AG04450 (cell line): ENCODE results near the gene MEGF9. TPM values are rescaled to one million over a fixed set of nuclear protein-coding genes. Genes with fewer than 3 reads are reported as not detected.

Experiments used
- CTCF ChIA-PET: fragments of 300-600, 350-600 bp; formaldehyde crosslinking; extraction: SDS; loops from one replicate; lab custom pipeline; 2022; ENCODE audit warnings: antibody characterized with exemption, inconsistent platforms; lab: Charles Lee
- POLR2A ChIA-PET: fragments of 350-600 bp; formaldehyde crosslinking; extraction: SDS; loops from one replicate; lab custom pipeline; 2021; ENCODE audit warnings: antibody characterized with exemption, inconsistent platforms; lab: Yijun Ruan, JAX
- DNase-seq: peaks from one replicate; pipeline ENCODE4 v3.0.0-alpha.2; 2011; ENCODE audit warnings: low read depth, low spot score
- H3K27ac ChIP-seq: one replicate; pipeline ENCODE4 v1.5.1; 2012; ENCODE audit warnings: low read depth, low read length, control low read depth
- H3K27me3 ChIP-seq: one replicate; pipeline ENCODE4 v1.6.0; 2012; ENCODE audit warnings: low read length; ENCODE audit not compliant: control insufficient read depth, insufficient read depth
- H3K4me3 ChIP-seq: 2 replicates; pipeline ENCODE4 v1.5.1; 2011; ENCODE audit warnings: mild to moderate bottlenecking, low read depth, low read length, control low read depth
- H3K9me3 ChIP-seq: 2 replicates; pipeline ENCODE4 v1.5.1; 2012; ENCODE audit warnings: low read length; ENCODE audit not compliant: control insufficient read depth, insufficient read depth
- polyA plus RNA-seq: library from polyadenylated mRNA; depleted of rRNA; stranded (reverse); fragments of >200 nt; gene quantifications from 2 replicates; pipeline ENCODE4 v1.2.3, GENCODE V29; 2011
- TF ChIP-seq, protein P1 (sequence below): IDR thresholded peaks from 2 replicates; pipeline ENCODE4 v1.5.1; 2011; ENCODE audit warnings: low read depth, low read length, control low read depth, inconsistent platforms

Gene MEGF9
- polyA plus RNA-seq, 1 experiment = 12.9 TPM

DNA sequence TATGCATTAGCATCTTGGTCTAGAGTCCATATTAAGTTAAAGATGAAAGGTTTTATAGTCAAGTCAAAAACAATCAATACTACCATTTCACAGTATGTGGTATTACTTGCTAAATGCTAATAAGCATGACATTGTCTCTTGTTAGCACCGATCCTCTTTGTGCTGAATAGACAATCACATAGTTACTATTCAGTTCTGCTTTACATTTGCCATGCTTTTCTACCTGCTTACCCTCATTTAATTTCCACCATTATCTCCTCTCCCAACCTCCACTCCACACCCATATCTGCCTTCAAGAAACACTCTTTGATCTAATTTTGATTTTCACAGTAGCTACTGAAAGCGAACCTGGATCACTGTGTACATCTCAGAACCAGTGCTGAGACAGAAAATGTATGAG, 16.8 kb downstream of the MEGF9 start:
- Histone ChIP-seq H3K9me3 (no peaks in the 10 kb centered on the region), H3K27ac (no peak overlapping the region), H3K4me3 (no peak overlapping the region), H3K27me3 (no peaks in the 10 kb centered on the region)
- POLR2A ChIA-PET = interaction anchor here (0.7 kb wide), 1 partner anchor 11 kb away, joined by 3 read pairs; no protein-coding TSS in a partner anchor
- CTCF ChIA-PET = interaction anchor here (1.2 kb wide), 1 partner anchor 423 kb away, joined by 4 read pairs; no protein-coding TSS in a partner anchor
- TF ChIP-seq, protein P1, sequence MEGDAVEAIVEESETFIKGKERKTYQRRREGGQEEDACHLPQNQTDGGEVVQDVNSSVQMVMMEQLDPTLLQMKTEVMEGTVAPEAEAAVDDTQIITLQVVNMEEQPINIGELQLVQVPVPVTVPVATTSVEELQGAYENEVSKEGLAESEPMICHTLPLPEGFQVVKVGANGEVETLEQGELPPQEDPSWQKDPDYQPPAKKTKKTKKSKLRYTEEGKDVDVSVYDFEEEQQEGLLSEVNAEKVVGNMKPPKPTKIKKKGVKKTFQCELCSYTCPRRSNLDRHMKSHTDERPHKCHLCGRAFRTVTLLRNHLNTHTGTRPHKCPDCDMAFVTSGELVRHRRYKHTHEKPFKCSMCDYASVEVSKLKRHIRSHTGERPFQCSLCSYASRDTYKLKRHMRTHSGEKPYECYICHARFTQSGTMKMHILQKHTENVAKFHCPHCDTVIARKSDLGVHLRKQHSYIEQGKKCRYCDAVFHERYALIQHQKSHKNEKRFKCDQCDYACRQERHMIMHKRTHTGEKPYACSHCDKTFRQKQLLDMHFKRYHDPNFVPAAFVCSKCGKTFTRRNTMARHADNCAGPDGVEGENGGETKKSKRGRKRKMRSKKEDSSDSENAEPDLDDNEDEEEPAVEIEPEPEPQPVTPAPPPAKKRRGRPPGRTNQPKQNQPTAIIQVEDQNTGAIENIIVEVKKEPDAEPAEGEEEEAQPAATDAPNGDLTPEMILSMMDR = no peak
- DNase-seq = no peak

DNA sequence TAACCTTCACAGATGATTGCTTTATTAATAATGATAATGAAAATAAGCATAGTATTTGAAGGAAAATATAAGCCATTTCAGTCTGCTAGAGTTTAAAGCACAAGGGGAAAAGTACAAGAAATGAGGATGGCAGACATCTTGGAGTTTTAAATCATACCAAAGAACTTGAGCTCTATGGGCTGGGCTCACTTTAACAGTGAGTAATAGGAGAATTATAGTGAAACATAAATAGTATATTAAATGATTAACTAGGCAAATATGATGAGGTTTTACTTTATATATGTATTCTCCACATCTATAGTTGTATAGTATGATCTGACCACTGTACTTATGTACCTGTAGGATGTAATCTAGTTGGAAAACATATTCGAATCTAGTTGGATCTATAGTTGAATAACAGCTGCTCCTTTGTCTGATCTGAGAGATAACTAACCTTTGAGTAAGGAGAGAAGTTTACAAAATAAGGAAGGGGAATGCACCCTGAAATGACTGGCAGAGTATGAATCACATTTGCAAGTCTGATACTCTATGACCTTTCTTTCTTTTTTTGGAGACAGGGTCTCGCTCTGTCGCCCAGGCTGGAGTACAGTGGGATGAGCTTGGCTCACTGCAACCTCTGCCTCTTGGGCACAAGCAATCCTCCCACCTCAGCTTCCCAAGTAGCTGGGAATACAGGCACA, 17.6 kb downstream of the MEGF9 start:
- POLR2A ChIA-PET = interaction anchor here (0.7 to 1.3 kb wide), 2 partner anchors 12 to 34 kb away, joined by 3 to 4 read pairs; no protein-coding TSS in a partner anchor
- H3K27ac ChIP-seq = peak overlapping the region; percentile 53
- no peak for DNase-seq
- no peak overlapping the region for H3K4me3 ChIP-seq
- no peaks in the 10 kb centered on the region for H3K27me3 ChIP-seq
- TF ChIP-seq, protein P1 = no peak
- no peaks in the 10 kb centered on the region for H3K9me3 ChIP-seq
- CTCF ChIA-PET = interaction anchor here (1.2 kb wide), 1 partner anchor 424 kb away, joined by 4 read pairs; no protein-coding TSS in a partner anchor

DNA sequence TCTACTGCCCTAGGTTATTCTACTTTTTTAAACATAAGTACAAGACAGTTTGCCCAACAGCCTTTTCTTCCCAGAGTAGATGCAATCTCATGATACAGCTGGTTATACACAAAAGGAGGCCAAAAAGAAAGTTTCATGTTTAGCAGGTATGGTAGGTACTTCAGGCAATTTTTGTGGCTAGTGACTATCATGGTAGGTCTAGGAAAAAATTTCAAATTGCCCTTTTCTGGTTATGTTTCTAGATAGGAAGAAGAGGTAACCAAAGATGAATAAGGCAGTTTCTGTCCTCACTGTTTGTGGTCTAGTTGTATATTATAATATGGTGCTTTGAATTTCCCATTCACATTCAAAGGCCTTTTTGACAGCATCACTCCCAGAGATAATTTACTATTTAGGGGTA, 19.7 kb downstream of the MEGF9 start:
- Histone ChIP-seq H3K4me3 (no peak overlapping the region), H3K27ac (no peak overlapping the region), H3K27me3 (no peaks in the 10 kb centered on the region), H3K9me3 (no peaks in the 10 kb centered on the region)
- TF ChIP-seq, protein P1 = no peak
- ChIA-PET CTCF (no interaction called here), POLR2A (no interaction called here)
- DNase-seq = no peak

DNA sequence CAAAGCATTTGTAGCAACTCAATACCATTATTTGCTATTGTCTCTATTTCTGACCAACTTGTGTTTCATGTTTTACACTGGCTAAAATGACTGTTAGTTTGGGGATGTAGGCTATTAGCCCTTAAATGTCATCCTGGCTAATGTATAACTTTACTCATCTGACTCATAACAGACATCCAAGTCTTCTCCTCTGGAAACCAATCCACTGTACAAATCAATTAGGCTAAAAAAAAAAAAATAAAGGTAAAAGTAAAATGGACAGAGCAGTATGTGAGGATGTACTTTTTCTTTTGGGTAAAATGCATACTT, 20.6 kb downstream of the MEGF9 start:
- CTCF ChIA-PET = no interaction called here
- POLR2A ChIA-PET = no interaction called here
- no peak for DNase-seq
- H3K27me3 ChIP-seq = no peaks in the 10 kb centered on the region
- H3K4me3 ChIP-seq = no peak overlapping the region
- TF ChIP-seq, protein P1 = no peak
- H3K9me3 ChIP-seq = no peaks in the 10 kb centered on the region
- no peak overlapping the region for H3K27ac ChIP-seq

DNA sequence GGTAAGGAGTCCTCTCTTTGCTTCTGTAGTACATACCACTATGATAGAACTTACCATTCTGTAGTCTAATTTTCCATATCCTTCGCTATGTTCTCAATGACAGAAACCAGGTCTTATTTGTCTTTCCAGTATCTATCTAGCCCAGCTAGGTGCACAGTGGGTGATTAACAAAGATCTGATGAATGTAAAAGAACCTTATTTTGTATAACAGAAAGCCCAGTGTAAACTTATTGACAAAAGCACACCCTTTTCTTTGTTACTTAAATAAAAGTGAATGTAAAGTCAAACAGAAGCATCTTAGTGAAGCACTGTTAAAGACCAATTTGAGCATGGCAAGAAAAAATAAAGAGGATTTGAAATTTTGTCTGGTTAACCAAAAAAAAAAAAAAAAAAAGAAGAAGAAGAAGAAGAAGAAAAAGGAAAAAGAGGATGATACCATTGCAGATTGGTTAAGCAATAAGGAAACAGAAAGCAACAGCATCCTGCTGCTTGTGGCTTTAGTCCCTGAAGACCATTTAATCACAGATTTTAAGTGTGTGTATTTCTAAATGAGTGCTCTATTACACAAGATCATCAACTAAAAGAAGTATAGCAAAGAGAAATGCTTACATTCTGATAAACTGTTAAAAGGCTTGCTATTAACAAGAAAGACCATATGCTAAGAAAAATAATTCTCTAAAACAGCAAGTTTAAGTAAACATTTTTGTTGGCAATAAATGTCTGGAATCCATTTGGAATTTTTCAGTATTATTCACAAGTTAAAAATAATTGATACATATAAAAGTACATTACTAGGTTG, 21.2 kb downstream of the MEGF9 start:
- Histone ChIP-seq H3K9me3 (no peaks in the 10 kb centered on the region), H3K4me3 (no peak overlapping the region), H3K27ac (no peak overlapping the region), H3K27me3 (no peaks in the 10 kb centered on the region)
- ChIA-PET CTCF (no interaction called here), POLR2A (no interaction called here)
- TF ChIP-seq, protein P1 = no peak
- no peak for DNase-seq
